Liver (tissue), 9 donors: ENCODE data around the gene GABRA4. TPM values are rescaled to one million over a fixed set of nuclear protein-coding genes. Genes with fewer than 3 reads are reported as not detected.

ENCODE experiments used
- DNase-seq: peaks from one replicate; pipeline ENCODE4 v3.0.0-alpha.2; 2017; ENCODE audit warnings: low spot score
- H3K27ac ChIP-seq, 2 donors: one replicate each; pipeline ENCODE4 v1.7.0; 2013; ENCODE audit warnings: inconsistent platforms in 2 of 2, low read length in 2 of 2, control low read depth in 1 of 2, low read depth in 1 of 2, mild to moderate bottlenecking in 1 of 2
- H3K27me3 ChIP-seq, 4 donors: one replicate each; pipeline versions ENCODE4 v1.6.1 to v1.7.0; 2013; ENCODE audit warnings: low read length in 3 of 4, inconsistent platforms in 1 of 4, mild to moderate bottlenecking in 1 of 4, moderate library complexity in 1 of 4; ENCODE audit not compliant: control insufficient read depth in 4 of 4, insufficient read depth in 4 of 4
- H3K36me3 ChIP-seq, 4 donors: one replicate each; pipeline versions ENCODE4 v1.6.1 to v1.7.0; 2013; ENCODE audit warnings: low read length in 3 of 4, mild to moderate bottlenecking in 3 of 4, low read depth in 1 of 4, moderate library complexity in 1 of 4; ENCODE audit not compliant: control insufficient read depth in 4 of 4, insufficient read depth in 3 of 4
- H3K4me1 ChIP-seq, 4 donors: one replicate each; pipeline versions ENCODE4 v1.6.1 to v1.7.0; 2013; ENCODE audit warnings: low read length in 3 of 4, mild to moderate bottlenecking in 3 of 4, moderate library complexity in 1 of 4; ENCODE audit not compliant: control insufficient read depth in 4 of 4, insufficient read depth in 4 of 4
- H3K4me3 ChIP-seq, 3 donors: one replicate each; pipeline versions ENCODE4 v1.6.1 to v1.7.0; 2013; ENCODE audit warnings: low read length in 3 of 3, control low read depth in 1 of 3, low read depth in 1 of 3, mild to moderate bottlenecking in 1 of 3
- H3K9ac ChIP-seq, 2 donors: one replicate each; pipeline ENCODE4 v1.7.0; 2013; ENCODE audit warnings: low read length in 2 of 2, mild to moderate bottlenecking in 2 of 2, moderate library complexity in 2 of 2, control low read depth in 1 of 2, low read depth in 1 of 2
- H3K9me3 ChIP-seq, 4 donors: one replicate each; pipeline versions ENCODE4 v1.6.1 to v1.7.0; 2013; ENCODE audit warnings: low read length in 3 of 4; ENCODE audit not compliant: control insufficient read depth in 4 of 4
- EGR1 ChIP-seq, 2 donors: IDR thresholded peaks; 2 replicates each; pipeline ENCODE4 v1.6.1; 2016 to 2018; ENCODE audit warnings: antibody characterized with exemption in 2 of 2, low read depth in 2 of 2
- FOXA1 ChIP-seq: IDR thresholded peaks from 2 replicates; pipeline ENCODE4 v1.6.1; 2016; ENCODE audit warnings: antibody characterized with exemption
- FOXA2 ChIP-seq: IDR thresholded peaks from 2 replicates; pipeline ENCODE4 v1.6.1; 2016; ENCODE audit warnings: antibody characterized with exemption
- GABPA ChIP-seq, 2 donors: IDR thresholded peaks in 1 of 2; conservative IDR thresholded peaks in 1 of 2; 2 replicates each; pipeline ENCODE4 v1.6.1; 2016; ENCODE audit warnings: antibody characterized with exemption in 2 of 2, mild to moderate bottlenecking in 1 of 2, moderate library complexity in 1 of 2
- HNF4A ChIP-seq, 2 donors: conservative IDR thresholded peaks; 2 replicates each; pipeline ENCODE4 v1.6.1; 2016; ENCODE audit warnings: antibody characterized with exemption in 2 of 2, mild to moderate bottlenecking in 2 of 2
- JUND ChIP-seq, 2 donors: IDR thresholded peaks; 2 replicates each; pipeline ENCODE4 v1.6.1; 2016; ENCODE audit warnings: antibody characterized with exemption in 2 of 2
- NR2F2 ChIP-seq: IDR thresholded peaks from 2 replicates; pipeline ENCODE4 v1.6.1; 2016; ENCODE audit warnings: antibody characterized with exemption
- RAD21 ChIP-seq, 2 donors: IDR thresholded peaks; 2 replicates each; pipeline ENCODE4 v1.6.1; 2016; ENCODE audit warnings: antibody characterized with exemption in 2 of 2, mild to moderate bottlenecking in 2 of 2
- REST ChIP-seq: IDR thresholded peaks from 2 replicates; pipeline ENCODE4 v1.6.1; 2016; ENCODE audit warnings: antibody characterized with exemption, mild to moderate bottlenecking
- RXRA ChIP-seq, 2 donors: IDR thresholded peaks; 2 replicates each; pipeline ENCODE4 v1.6.1; 2017 to 2018; ENCODE audit warnings: antibody characterized with exemption in 2 of 2, mild to moderate bottlenecking in 1 of 2
- SP1 ChIP-seq: IDR thresholded peaks from 2 replicates; pipeline ENCODE4 v1.6.1; 2018; ENCODE audit warnings: antibody characterized with exemption, mild to moderate bottlenecking
- TAF1 ChIP-seq: conservative IDR thresholded peaks from 2 replicates; pipeline ENCODE4 v1.6.1; 2016; ENCODE audit warnings: antibody characterized with exemption, mild to moderate bottlenecking
- WGBS: extraction: QIAGEN DNeasy Blood & Tissue Kit; methylation state at CpG from one replicate; pipeline ENCODE4 v1.1.7; 2013; 5-methylcytosine and 5-hydroxymethylcytosine counted together
- polyA plus RNA-seq, 2 donors: library from polyadenylated mRNA; stranded (reverse) in 1 of 2; unstranded in 1 of 2; fragments of 200-250 nt in 1 of 2; fragments of >200 nt in 1 of 2; fragmentation: Nextera tagmentation in 1 of 2; extraction: Ambion mirVana in 1 of 2; gene quantifications; one replicate each; pipeline versions ENCODE4 v1.2.1 to v1.2.3, GENCODE V29; 2013 to 2015
- total RNA-seq, 2 donors: library from RNA; depleted of rRNA; stranded (reverse); fragments of >200 nt; gene quantifications; one replicate each; pipeline ENCODE4 v1.2.3, GENCODE V29; 2014
- TF ChIP-seq, protein P1 (sequence below): IDR thresholded peaks from 2 replicates; pipeline ENCODE4 v1.6.1; 2016; ENCODE audit warnings: antibody characterized with exemption
- TF ChIP-seq, protein P2 (sequence below): fragments of 150-350 bp; IDR thresholded peaks from 2 replicates; pipeline ENCODE4 v1.5.1; 2017; ENCODE audit warnings: improper control_type of control experiment, low read depth, low read length; ENCODE audit not compliant: missing input control
- donor health status: healthy.
- donor health status: healthy.
- donor health status: healthy.
- donor health status: healthy.
- donor health status: healthy.

GABRA4 gene
- total and polyA plus RNA-seq, 4 donors: under 0.01 TPM; not detected in 3

GRCh38 chr4:46954643-46955042, 38.7 kb downstream of the GABRA4 start:
- no peak for DNase-seq
- Histone ChIP-seq H3K27me3 (no peaks in the 10 kb centered on the region), H3K9ac (no peak overlapping the region), H3K4me3 (no peak overlapping the region), H3K27ac (no peak overlapping the region), H3K36me3 (no peaks in the 10 kb centered on the region), H3K9me3 (no peaks in the 10 kb centered on the region), H3K4me1 (no peaks in the 10 kb centered on the region)
- no peak for TF ChIP-seq RXRA (IDR thresholded peaks at IDR 0.05)
- TF ChIP-seq TAF1: no peak
- no peak for TF ChIP-seq NR2F2
- no peak for TF ChIP-seq REST
- no peak for TF ChIP-seq EGR1 (IDR thresholded peaks at IDR 0.05; ENCODE audit: low read depth in 2 of 2)
- TF ChIP-seq, protein P1, sequence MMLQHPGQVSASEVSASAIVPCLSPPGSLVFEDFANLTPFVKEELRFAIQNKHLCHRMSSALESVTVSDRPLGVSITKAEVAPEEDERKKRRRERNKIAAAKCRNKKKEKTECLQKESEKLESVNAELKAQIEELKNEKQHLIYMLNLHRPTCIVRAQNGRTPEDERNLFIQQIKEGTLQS: no peak
- TF ChIP-seq, protein P2, sequence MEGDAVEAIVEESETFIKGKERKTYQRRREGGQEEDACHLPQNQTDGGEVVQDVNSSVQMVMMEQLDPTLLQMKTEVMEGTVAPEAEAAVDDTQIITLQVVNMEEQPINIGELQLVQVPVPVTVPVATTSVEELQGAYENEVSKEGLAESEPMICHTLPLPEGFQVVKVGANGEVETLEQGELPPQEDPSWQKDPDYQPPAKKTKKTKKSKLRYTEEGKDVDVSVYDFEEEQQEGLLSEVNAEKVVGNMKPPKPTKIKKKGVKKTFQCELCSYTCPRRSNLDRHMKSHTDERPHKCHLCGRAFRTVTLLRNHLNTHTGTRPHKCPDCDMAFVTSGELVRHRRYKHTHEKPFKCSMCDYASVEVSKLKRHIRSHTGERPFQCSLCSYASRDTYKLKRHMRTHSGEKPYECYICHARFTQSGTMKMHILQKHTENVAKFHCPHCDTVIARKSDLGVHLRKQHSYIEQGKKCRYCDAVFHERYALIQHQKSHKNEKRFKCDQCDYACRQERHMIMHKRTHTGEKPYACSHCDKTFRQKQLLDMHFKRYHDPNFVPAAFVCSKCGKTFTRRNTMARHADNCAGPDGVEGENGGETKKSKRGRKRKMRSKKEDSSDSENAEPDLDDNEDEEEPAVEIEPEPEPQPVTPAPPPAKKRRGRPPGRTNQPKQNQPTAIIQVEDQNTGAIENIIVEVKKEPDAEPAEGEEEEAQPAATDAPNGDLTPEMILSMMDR: no peak
- no peak for TF ChIP-seq GABPA (IDR thresholded peaks at IDR 0.05 in 1 of 2, conservative IDR thresholded peaks at IDR 0.05 in 1 of 2)
- TF ChIP-seq JUND (IDR thresholded peaks at IDR 0.05): no peak
- no peak for TF ChIP-seq FOXA2
- no peak for TF ChIP-seq FOXA1
- TF ChIP-seq RAD21 (IDR thresholded peaks at IDR 0.05): no peak
- no peak for TF ChIP-seq HNF4A (conservative IDR thresholded peaks at IDR 0.05)

- TF ChIP-seq JUND (IDR thresholded peaks at IDR 0.05) (no peak), SP1 (no peak), TAF1 (no peak)
- TF ChIP-seq, protein P1: no peak
- no peaks in the 10 kb centered on the region for H3K4me1 ChIP-seq
- H3K4me3 ChIP-seq: no peak overlapping the region
- WGBS: 86% methylated on average over 2 of the region's 2 CpGs
- no peak overlapping the region for H3K9ac ChIP-seq
- DNase-seq: no peak
- H3K9me3 ChIP-seq: no peaks in the 10 kb centered on the region
- no peaks in the 10 kb centered on the region for H3K36me3 ChIP-seq
- no peak overlapping the region for H3K27ac ChIP-seq
- no peaks in the 10 kb centered on the region for H3K27me3 ChIP-seq
Measured at GRCh38 chr4:46953564-46953963, 39.8 kb downstream of the GABRA4 start.
